Measurements from ENCODE around the gene PRDM11.

The PRDM11 gene

GRCh38 chr11:45254070-45254469 is 107.6 kb downstream of the PRDM11 start:
- H3K9ac ChIP-seq: no peak overlapping the region
- no peak overlapping the region for H3K4me2 ChIP-seq (ENCODE audit: low read length)
- H3K9me3 ChIP-seq (ENCODE audit: control insufficient read depth, low read length): no peaks in the 10 kb centered on the region

GRCh38 chr11:45258982-45259530 is 112.6 kb downstream of the PRDM11 start:
- no peaks in the 10 kb centered on the region for H3K9me3 ChIP-seq (ENCODE audit: control insufficient read depth, low read length)
- TF ChIP-seq CTCF (IDR thresholded peaks at IDR 0.05): no peak
- H3K27me3 ChIP-seq (ENCODE audit: control insufficient read depth, insufficient read depth, low read length): no peaks in the 10 kb centered on the region
- no peak overlapping the region for H3K27ac ChIP-seq
- no peaks in the 10 kb centered on the region for H3K79me2 ChIP-seq
- no peaks in the 10 kb centered on the region for H3K4me1 ChIP-seq
- no peak overlapping the region for H3K4me2 ChIP-seq (ENCODE audit: low read length)
- no peaks in the 10 kb centered on the region for H3K36me3 ChIP-seq (ENCODE audit: control insufficient read depth, insufficient read depth, low read length)
- no peak overlapping the region for H2AFZ ChIP-seq
- H3K4me3 ChIP-seq (ENCODE audit: low read depth, low read length): no peak overlapping the region
- H3K9ac ChIP-seq: no peak overlapping the region

More at GRCh38 chr11:45254070-45254469, 107.6 kb downstream of the PRDM11 start:
- H3K4me3 ChIP-seq (ENCODE audit: low read depth, low read length): no peak overlapping the region
- H3K27me3 ChIP-seq (ENCODE audit: control insufficient read depth, insufficient read depth, low read length): no peaks in the 10 kb centered on the region
- no peak overlapping the region for H2AFZ ChIP-seq
- H3K79me2 ChIP-seq: no peaks in the 10 kb centered on the region
- no peak for TF ChIP-seq CTCF (IDR thresholded peaks at IDR 0.05)
- no peak overlapping the region for H3K27ac ChIP-seq
- H3K4me1 ChIP-seq: no peaks in the 10 kb centered on the region
- no peaks in the 10 kb centered on the region for H3K36me3 ChIP-seq (ENCODE audit: control insufficient read depth, insufficient read depth, low read length)

- no peaks in the 10 kb centered on the region for H3K27me3 ChIP-seq (ENCODE audit: control insufficient read depth, insufficient read depth, low read length)
- H3K4me1 ChIP-seq: no peaks in the 10 kb centered on the region
- no peaks in the 10 kb centered on the region for H3K79me2 ChIP-seq
- H3K9me3 ChIP-seq (ENCODE audit: control insufficient read depth, low read length): no peaks in the 10 kb centered on the region
- no peak overlapping the region for H3K4me3 ChIP-seq (ENCODE audit: low read depth, low read length)
- H3K27ac ChIP-seq: no peak overlapping the region
- no peak overlapping the region for H3K4me2 ChIP-seq (ENCODE audit: low read length)
- H3K36me3 ChIP-seq (ENCODE audit: control insufficient read depth, insufficient read depth, low read length): no peaks in the 10 kb centered on the region
- no peak overlapping the region for H3K9ac ChIP-seq
- no peak overlapping the region for H2AFZ ChIP-seq
- no peak for TF ChIP-seq CTCF (IDR thresholded peaks at IDR 0.05)
These were observed 113.2 kb downstream of the PRDM11 start for GRCh38 chr11:45259592-45259991.

- H2AFZ ChIP-seq: no peak overlapping the region
- TF ChIP-seq CTCF (IDR thresholded peaks at IDR 0.05): no peak
- H3K27me3 ChIP-seq (ENCODE audit: control insufficient read depth, insufficient read depth, low read length): no peaks in the 10 kb centered on the region
- H3K4me3 ChIP-seq (ENCODE audit: low read depth, low read length): no peak overlapping the region
- no peaks in the 10 kb centered on the region for H3K36me3 ChIP-seq (ENCODE audit: control insufficient read depth, insufficient read depth, low read length)
- no peaks in the 10 kb centered on the region for H3K79me2 ChIP-seq
- H3K9me3 ChIP-seq (ENCODE audit: control insufficient read depth, low read length): no peaks in the 10 kb centered on the region
- H3K4me1 ChIP-seq: no peaks in the 10 kb centered on the region
- H3K9ac ChIP-seq: no peak overlapping the region
- no peak overlapping the region for H3K27ac ChIP-seq
- no peak overlapping the region for H3K4me2 ChIP-seq (ENCODE audit: low read length)
These were observed 113.6 kb downstream of the PRDM11 start for GRCh38 chr11:45260071-45260470.

- TF ChIP-seq CTCF (IDR thresholded peaks at IDR 0.05): no peak
- no peaks in the 10 kb centered on the region for H3K9me3 ChIP-seq (ENCODE audit: control insufficient read depth, low read length)
These were observed 116.5 kb downstream of the PRDM11 start for GRCh38 chr11:45262900-45263299.

More at GRCh38 chr11:45262900-45263299, 116.5 kb downstream of the PRDM11 start:
- H3K27me3 ChIP-seq (ENCODE audit: control insufficient read depth, insufficient read depth, low read length): no peaks in the 10 kb centered on the region
- no peak overlapping the region for H3K9ac ChIP-seq
- H3K4me3 ChIP-seq (ENCODE audit: low read depth, low read length): no peak overlapping the region
- no peaks in the 10 kb centered on the region for H3K36me3 ChIP-seq (ENCODE audit: control insufficient read depth, insufficient read depth, low read length)
- no peaks in the 10 kb centered on the region for H3K4me1 ChIP-seq
- H3K27ac ChIP-seq: no peak overlapping the region
- no peaks in the 10 kb centered on the region for H3K79me2 ChIP-seq
- H3K4me2 ChIP-seq (ENCODE audit: low read length): no peak overlapping the region
- no peak overlapping the region for H2AFZ ChIP-seq

Measured in parathyroid adenoma (tissue), 2 donors.